ENCODE measurements around the gene TSPYL6. TPM values are rescaled to one million over a fixed set of nuclear protein-coding genes. Genes with fewer than 3 reads are reported as not detected.

Gene TSPYL6
- total and polyA plus RNA-seq, 2 of the 8 experiments (the other 6 are each of a cell fraction or from before 2014, with no cell fraction given): not detected

DNA sequence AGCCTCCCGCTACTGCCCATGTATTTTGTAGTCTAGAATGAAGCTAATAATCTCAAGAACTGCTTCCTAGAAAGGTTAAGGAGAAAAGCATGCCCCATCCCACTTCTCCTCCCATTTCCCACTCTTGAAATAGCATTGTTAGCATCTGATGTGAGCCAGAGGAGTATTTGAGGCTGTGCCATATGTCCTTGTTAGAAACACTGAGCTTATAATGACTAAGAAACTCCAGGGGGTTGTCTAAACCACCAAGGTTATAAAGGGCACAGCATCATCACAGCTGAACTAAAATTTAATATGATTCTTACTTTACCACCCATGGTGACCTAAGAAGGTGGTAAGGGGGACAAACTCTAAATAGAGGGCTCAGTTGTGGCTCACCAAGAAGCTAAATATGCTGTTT, 16.6 kb downstream of the TSPYL6 start:
- no peak overlapping the region for H3K9ac ChIP-seq (replicated peaks in 1 of 4; ENCODE audit: extremely low read depth in 1 of 4, low read depth in 3 of 4, low read length in 3 of 4)
- no peaks in the 10 kb centered on the region for H3K9me3 ChIP-seq (ENCODE audit: insufficient read depth in 2 of 2, low read depth in 1 of 2, low read length in 1 of 2)
- H2BK5ac ChIP-seq (ENCODE audit: low read depth, low read length): no peak overlapping the region
- H4K20me1 ChIP-seq (replicated peaks in 1 of 2; ENCODE audit: control insufficient read depth in 1 of 2, insufficient read depth in 2 of 2, low read length in 2 of 2): no peaks in the 10 kb centered on the region
- TF ChIP-seq EZH2 (IDR thresholded peaks at IDR 0.05; ENCODE audit: low read depth, low read length, severe bottlenecking): no peak
- TF ChIP-seq SP2 (IDR thresholded peaks at IDR 0.05; ENCODE audit: low read length): no peak
- no peak for TF ChIP-seq SP4 (IDR thresholded peaks at IDR 0.05; ENCODE audit: low read length)
- no peak for TF ChIP-seq BACH1 (IDR thresholded peaks at IDR 0.05; ENCODE audit: low read length)
- TF ChIP-seq, protein P1, sequence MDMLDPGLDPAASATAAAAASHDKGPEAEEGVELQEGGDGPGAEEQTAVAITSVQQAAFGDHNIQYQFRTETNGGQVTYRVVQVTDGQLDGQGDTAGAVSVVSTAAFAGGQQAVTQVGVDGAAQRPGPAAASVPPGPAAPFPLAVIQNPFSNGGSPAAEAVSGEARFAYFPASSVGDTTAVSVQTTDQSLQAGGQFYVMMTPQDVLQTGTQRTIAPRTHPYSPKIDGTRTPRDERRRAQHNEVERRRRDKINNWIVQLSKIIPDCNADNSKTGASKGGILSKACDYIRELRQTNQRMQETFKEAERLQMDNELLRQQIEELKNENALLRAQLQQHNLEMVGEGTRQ (IDR thresholded peaks at IDR 0.05; ENCODE audit: low read length): no peak
- ChIA-PET POLR2A (ENCODE audit: partially characterized antibody) (no interaction called here), CTCF (ENCODE audit: partially characterized antibody) (interaction anchor here (0.6 to 2.1 kb wide), 3 partner anchors 16 to 62 kb away, joined by 3 to 5 read pairs (median 3); no protein-coding TSS in a partner anchor)
- no peak overlapping the region for H3K4me2 ChIP-seq (ENCODE audit: insufficient read depth in 1 of 2, low read depth in 2 of 2, low read length in 2 of 2)
- no peak overlapping the region for H3K14ac ChIP-seq (ENCODE audit: insufficient read length)
- H3K27me3 ChIP-seq (replicated peaks in 1 of 4; ENCODE audit: control insufficient read depth in 3 of 4, extremely low read depth in 1 of 4, insufficient read depth in 3 of 4, low read length in 3 of 4): peaks cover 0 to 2% (median 0%) of the 10 kb centered on the region in 4 experiments; a peak in 2 of 7 replicates
- no peak overlapping the region for H3K4ac ChIP-seq (replicated peaks; ENCODE audit: insufficient read length, low read depth, low read length)
- H2AK5ac ChIP-seq (ENCODE audit: low read depth, low read length): no peak overlapping the region
- H2BK20ac ChIP-seq (ENCODE audit: low read length): no peak overlapping the region
- no peak overlapping the region for H3K27ac ChIP-seq (ENCODE audit: low read depth, low read length)
- H3K4me3 ChIP-seq (ENCODE audit: extremely low read depth in 1 of 4, insufficient read depth in 2 of 4, low read depth in 3 of 4, low read length in 4 of 4): no peak overlapping the region
- FAIRE-seq: no peak
- H3K36me3 ChIP-seq (ENCODE audit: control insufficient read depth in 2 of 4, insufficient read depth in 4 of 4, low read length in 3 of 4): no peaks in the 10 kb centered on the region
- no peak overlapping the region for H3K23ac ChIP-seq (ENCODE audit: insufficient read length)
- H3K23me2 ChIP-seq (ENCODE audit: low read depth, low read length): no peaks in the 10 kb centered on the region
- no peak overlapping the region for H4K8ac ChIP-seq (ENCODE audit: extremely low read depth, insufficient read depth, low read length)
- H4K91ac ChIP-seq (replicated peaks; ENCODE audit: insufficient read length, low read length): no peak overlapping the region
- no peak overlapping the region for H3K18ac ChIP-seq (ENCODE audit: extremely low read depth, low read length)
- H2BK15ac ChIP-seq (ENCODE audit: low read length): no peak overlapping the region
- H3K79me1 ChIP-seq (ENCODE audit: low read depth, low read length): no peaks in the 10 kb centered on the region
- peaks cover 0 to 2% (median under 1%) of the 10 kb centered on the region in 4 experiments; a peak in 3 of 7 replicates for H3K4me1 ChIP-seq (replicated peaks in 1 of 4; ENCODE audit: control insufficient read depth in 3 of 4, insufficient read depth in 4 of 4, low read length in 3 of 4)
- H3K79me2 ChIP-seq (ENCODE audit: control insufficient read depth in 1 of 2, insufficient read depth in 2 of 2, low read length in 2 of 2): no peaks in the 10 kb centered on the region
- no peak overlapping the region for H3K56ac ChIP-seq (replicated peaks; ENCODE audit: insufficient read length, low read depth, low read length)
- no peak overlapping the region for H2AFZ ChIP-seq (ENCODE audit: low read length)
- 89% methylated on average over 1 of the region's 1 CpG; no CpG with 5 or more reads in 1 of the 2 experiments for WGBS, 2 experiments (ENCODE audit: extremely low coverage in 1 of 2, insufficient coverage in 1 of 2, insufficient read length in 1 of 2, insufficient replicate concordance in 2 of 2, low coverage in 1 of 2, low lambda C conversion rate in 2 of 2, missing lambda C conversion rate in 1 of 2)
- no peak overlapping the region for H2BK12ac ChIP-seq (ENCODE audit: low read depth, low read length)
- no peak for DNase-seq (ENCODE audit: low read depth in 1 of 2, low spot score in 2 of 2)
- no peak overlapping the region for H2BK120ac ChIP-seq (replicated peaks; ENCODE audit: low read depth, low read length)
- H4K5ac ChIP-seq (ENCODE audit: insufficient read length, low read depth, low read length): no peak overlapping the region

All from H1 (cell line).